H1 (cell line): ENCODE measurements around the gene RNF187.

ENCODE experiments used
- CHD2 ChIP-seq: IDR thresholded peaks from 2 replicates; pipeline ENCODE4 v1.6.1; 2012; ENCODE audit warnings: low read length, improper control_type of control experiment
- EZH2 ChIP-seq: fragments of 200-600 bp; sonication (generic); IDR thresholded peaks from 2 replicates; pipeline ENCODE4 v1.7.1; 2012; ENCODE audit warnings: low read depth, mild to moderate bottlenecking, moderate library complexity, low read length, inconsistent platforms; ENCODE audit not compliant: severe bottlenecking
- JUN ChIP-seq: IDR thresholded peaks from 2 replicates; pipeline ENCODE4 v1.6.1; 2011; ENCODE audit warnings: low read depth, mild to moderate bottlenecking, improper control_type of control experiment, low read length
- TF ChIP-seq, protein P1 (sequence below), 3 experiments: IDR thresholded peaks; 1 replicate in 2 of 3; 2 replicates in 1 of 3; pipeline versions ENCODE4 v1.5.1 to v1.6.1; 2011; ENCODE audit warnings: low read length in 3 of 3, mild to moderate bottlenecking in 3 of 3, inconsistent platforms in 2 of 3, low read depth in 1 of 3, moderate library complexity in 1 of 3; ENCODE audit not compliant: insufficient read depth in 1 of 3; ENCODE audit errors: control extremely low read depth in 1 of 3

DNA sequence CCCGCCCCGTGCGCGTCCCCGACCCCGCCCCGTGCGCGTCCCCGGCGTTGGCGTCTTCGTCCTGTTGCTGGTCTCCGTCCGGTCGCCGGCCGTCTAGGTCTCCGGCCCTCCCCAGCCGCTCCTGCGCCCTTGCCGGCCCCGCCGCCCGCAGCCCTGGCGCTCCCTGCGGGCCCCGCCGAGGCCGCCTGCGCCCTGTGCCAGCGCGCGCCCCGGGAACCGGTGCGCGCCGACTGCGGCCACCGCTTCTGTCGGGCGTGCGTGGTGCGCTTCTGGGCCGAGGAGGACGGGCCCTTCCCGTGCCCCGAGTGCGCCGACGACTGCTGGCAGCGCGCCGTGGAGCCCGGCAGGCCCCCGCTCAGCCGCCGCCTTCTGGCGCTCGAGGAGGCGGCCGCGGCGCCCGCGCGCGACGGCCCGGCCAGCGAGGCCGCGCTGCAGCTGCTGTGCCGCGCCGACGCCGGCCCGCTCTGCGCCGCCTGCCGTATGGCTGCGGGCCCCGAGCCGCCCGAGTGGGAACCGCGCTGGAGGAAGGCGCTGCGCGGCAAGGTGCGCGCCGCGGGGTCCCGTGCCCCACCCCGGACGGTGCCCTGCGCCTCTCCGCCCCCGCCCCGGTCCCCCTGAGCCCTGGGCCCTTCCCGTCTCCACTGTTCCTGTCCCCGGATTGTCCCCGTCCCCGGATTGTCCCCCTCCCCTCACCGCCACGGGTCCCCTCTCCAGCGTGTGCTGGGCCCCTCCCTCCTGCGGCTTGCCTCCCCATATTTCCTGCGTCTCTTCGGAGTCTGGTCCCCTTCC is at the start of gene RNF187:
- TF ChIP-seq JUN (no peak), EZH2 (no peak), CHD2 (no peak)
- TF ChIP-seq, protein P1, sequence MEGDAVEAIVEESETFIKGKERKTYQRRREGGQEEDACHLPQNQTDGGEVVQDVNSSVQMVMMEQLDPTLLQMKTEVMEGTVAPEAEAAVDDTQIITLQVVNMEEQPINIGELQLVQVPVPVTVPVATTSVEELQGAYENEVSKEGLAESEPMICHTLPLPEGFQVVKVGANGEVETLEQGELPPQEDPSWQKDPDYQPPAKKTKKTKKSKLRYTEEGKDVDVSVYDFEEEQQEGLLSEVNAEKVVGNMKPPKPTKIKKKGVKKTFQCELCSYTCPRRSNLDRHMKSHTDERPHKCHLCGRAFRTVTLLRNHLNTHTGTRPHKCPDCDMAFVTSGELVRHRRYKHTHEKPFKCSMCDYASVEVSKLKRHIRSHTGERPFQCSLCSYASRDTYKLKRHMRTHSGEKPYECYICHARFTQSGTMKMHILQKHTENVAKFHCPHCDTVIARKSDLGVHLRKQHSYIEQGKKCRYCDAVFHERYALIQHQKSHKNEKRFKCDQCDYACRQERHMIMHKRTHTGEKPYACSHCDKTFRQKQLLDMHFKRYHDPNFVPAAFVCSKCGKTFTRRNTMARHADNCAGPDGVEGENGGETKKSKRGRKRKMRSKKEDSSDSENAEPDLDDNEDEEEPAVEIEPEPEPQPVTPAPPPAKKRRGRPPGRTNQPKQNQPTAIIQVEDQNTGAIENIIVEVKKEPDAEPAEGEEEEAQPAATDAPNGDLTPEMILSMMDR (IDR thresholded peaks at IDR 0.05; ENCODE audit: control extremely low read depth in 1 of 3, insufficient read depth in 1 of 3, low read depth in 1 of 3, low read length in 3 of 3): no peak
